HepG2 (cell line): ENCODE measurements around the gene SLC12A9. TPM values are rescaled to one million over a fixed set of nuclear protein-coding genes. Genes with fewer than 3 reads are reported as not detected.

Experiments
- CBFB ChIP-seq: sonication (generic); formaldehyde crosslinking; IDR thresholded peaks from 2 replicates; pipeline ENCODE4 v1.4.0; 2020; ENCODE audit warnings: missing genetic modification reagents
- GATA4 ChIP-seq: sonication (generic); IDR thresholded peaks from 2 replicates; pipeline ENCODE4 v1.6.1; 2016; ENCODE audit warnings: antibody characterized with exemption, low read depth, borderline replicate concordance
- GATAD1 ChIP-seq: IDR thresholded peaks from 2 replicates; pipeline ENCODE4 v1.6.1; 2016; ENCODE audit warnings: missing genetic modification reagents, missing compliant biosample characterization
- HNF4A ChIP-seq: sonication (generic); formaldehyde crosslinking; IDR thresholded peaks from 2 replicates; pipeline ENCODE4 v1.4.0; 2020; ENCODE audit warnings: missing genetic modification reagents
- HNRNPUL1 ChIP-seq: fragments of 200-400 bp; formaldehyde crosslinking; IDR thresholded peaks from 2 replicates; pipeline ENCODE4 v1.6.1; 2017; ENCODE audit warnings: low read depth, mild to moderate bottlenecking, low read length, moderate library complexity
- KDM5A ChIP-seq: fragments of 200-600 bp; sonication (generic); IDR thresholded peaks from 2 replicates; pipeline ENCODE4 v1.7.0; 2018; ENCODE audit warnings: antibody characterized with exemption, mild to moderate bottlenecking, low read length, borderline replicate concordance
- MEIS1 ChIP-seq: sonication (generic); formaldehyde crosslinking; IDR thresholded peaks from 2 replicates; pipeline ENCODE4 v1.9.0; 2021; ENCODE audit warnings: mild to moderate bottlenecking, missing genetic modification reagents, moderate library complexity, borderline replicate concordance
- NCOA2 ChIP-seq: sonication (generic); formaldehyde crosslinking; IDR thresholded peaks from 2 replicates; pipeline ENCODE4 v1.8.0; 2022; ENCODE audit warnings: inconsistent platforms
- NFKB2 ChIP-seq: sonication (generic); formaldehyde crosslinking; IDR thresholded peaks from 2 replicates; pipeline ENCODE4 v1.4.0; 2020; ENCODE audit warnings: missing genetic modification reagents, borderline replicate concordance
- POLR2AphosphoS5 ChIP-seq: IDR thresholded peaks from 2 replicates; pipeline ENCODE4 v1.6.1; 2012; ENCODE audit warnings: low read depth, low read length
- ZNF496 ChIP-seq: sonication (generic); formaldehyde crosslinking; IDR thresholded peaks from 2 replicates; pipeline ENCODE4 v1.8.1; 2023; ENCODE audit warnings: mild to moderate bottlenecking, moderate library complexity, missing genetic modification reagents; ENCODE audit not compliant: insufficient replicate concordance
- polyA plus RNA-seq, 8 experiments: library from polyadenylated mRNA; depleted of rRNA in 3 of 8; stranded (reverse) in 7 of 8; unstranded in 1 of 8; fragments of >200 nt; fragmentation: Illumina TruSeq in 4 of 8; extraction: Trizol in 4 of 8; gene quantifications; 2 replicates each; pipeline versions ENCODE4 v1.2.1 to v1.2.3, GENCODE V29; 2011 to 2016; ENCODE audit warnings: low read depth in 4 of 8, missing spikeins in 1 of 8, mixed read lengths in 1 of 8; ENCODE audit not compliant: insufficient read depth in 1 of 8
- total RNA-seq, 5 experiments: library from RNA; depleted of rRNA; stranded (reverse); fragments of >200 nt; fragmentation: Illumina TruSeq; extraction: Trizol; gene quantifications; 2 replicates each; pipeline ENCODE4 v1.2.3, GENCODE V29; 2016; ENCODE audit warnings: low read depth in 1 of 5
- TF ChIP-seq, protein P1 (sequence below): IDR thresholded peaks from 2 replicates; pipeline ENCODE4 v1.6.1; 2016; ENCODE audit warnings: low read depth, missing genetic modification reagents, missing compliant biosample characterization
- TF ChIP-seq, protein P2 (sequence below): sonication (generic); formaldehyde crosslinking; IDR thresholded peaks from 2 replicates; pipeline ENCODE4 v1.4.0; 2020; ENCODE audit warnings: missing genetic modification reagents, mild to moderate bottlenecking, borderline replicate concordance
- TF ChIP-seq, protein P3 (sequence below): sonication (generic); formaldehyde crosslinking; IDR thresholded peaks from 2 replicates; pipeline ENCODE4 v1.4.0; 2020; ENCODE audit warnings: missing genetic modification reagents

Gene SLC12A9
- total and polyA plus RNA-seq, 2 of the 13 experiments (the other 11 are each of a cell fraction or from before 2014, with no cell fraction given): 8.7 to 16.6 TPM

DNA sequence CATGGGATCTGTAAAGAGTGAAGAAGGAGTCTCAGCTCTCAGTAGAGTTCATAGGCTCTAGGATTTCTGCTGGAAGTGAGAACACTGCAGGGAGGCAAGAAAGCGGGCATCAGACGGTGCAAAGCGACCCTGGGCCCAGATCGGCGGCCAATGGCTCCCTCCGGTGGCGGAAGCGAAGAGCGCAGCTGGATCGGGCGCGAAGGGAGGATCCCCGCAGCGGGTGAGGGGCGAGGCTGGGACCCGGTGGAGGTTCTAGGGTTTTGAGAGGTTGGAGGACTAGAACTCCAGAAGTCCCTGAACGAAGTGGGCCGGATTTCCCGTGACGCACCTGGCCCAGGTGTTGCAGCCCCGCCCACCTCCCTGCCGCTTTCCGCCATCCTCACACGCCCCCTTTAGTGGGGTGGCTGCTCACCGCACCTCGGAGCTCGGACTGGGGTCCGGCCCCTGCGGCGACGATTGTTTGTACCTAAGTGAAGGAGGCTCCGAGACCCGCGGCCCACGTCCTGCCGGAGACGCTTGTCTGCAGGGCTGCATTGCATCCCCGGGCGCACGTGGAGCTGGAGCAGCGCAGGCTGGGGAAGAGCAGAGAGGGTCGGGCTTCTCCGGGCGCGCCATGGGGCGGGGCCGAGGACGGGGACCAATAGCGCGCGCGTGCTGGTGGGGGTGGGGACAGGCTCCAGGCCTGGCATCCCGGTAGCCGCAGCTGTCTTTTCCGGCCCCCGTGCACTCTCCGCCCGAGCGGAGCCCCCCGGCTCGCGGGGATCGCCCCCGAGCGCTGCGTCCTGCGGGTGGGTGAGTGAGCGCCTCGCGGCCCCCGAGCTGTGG, at the start of gene SLC12A9 (continued):
- TF ChIP-seq, protein P1, sequence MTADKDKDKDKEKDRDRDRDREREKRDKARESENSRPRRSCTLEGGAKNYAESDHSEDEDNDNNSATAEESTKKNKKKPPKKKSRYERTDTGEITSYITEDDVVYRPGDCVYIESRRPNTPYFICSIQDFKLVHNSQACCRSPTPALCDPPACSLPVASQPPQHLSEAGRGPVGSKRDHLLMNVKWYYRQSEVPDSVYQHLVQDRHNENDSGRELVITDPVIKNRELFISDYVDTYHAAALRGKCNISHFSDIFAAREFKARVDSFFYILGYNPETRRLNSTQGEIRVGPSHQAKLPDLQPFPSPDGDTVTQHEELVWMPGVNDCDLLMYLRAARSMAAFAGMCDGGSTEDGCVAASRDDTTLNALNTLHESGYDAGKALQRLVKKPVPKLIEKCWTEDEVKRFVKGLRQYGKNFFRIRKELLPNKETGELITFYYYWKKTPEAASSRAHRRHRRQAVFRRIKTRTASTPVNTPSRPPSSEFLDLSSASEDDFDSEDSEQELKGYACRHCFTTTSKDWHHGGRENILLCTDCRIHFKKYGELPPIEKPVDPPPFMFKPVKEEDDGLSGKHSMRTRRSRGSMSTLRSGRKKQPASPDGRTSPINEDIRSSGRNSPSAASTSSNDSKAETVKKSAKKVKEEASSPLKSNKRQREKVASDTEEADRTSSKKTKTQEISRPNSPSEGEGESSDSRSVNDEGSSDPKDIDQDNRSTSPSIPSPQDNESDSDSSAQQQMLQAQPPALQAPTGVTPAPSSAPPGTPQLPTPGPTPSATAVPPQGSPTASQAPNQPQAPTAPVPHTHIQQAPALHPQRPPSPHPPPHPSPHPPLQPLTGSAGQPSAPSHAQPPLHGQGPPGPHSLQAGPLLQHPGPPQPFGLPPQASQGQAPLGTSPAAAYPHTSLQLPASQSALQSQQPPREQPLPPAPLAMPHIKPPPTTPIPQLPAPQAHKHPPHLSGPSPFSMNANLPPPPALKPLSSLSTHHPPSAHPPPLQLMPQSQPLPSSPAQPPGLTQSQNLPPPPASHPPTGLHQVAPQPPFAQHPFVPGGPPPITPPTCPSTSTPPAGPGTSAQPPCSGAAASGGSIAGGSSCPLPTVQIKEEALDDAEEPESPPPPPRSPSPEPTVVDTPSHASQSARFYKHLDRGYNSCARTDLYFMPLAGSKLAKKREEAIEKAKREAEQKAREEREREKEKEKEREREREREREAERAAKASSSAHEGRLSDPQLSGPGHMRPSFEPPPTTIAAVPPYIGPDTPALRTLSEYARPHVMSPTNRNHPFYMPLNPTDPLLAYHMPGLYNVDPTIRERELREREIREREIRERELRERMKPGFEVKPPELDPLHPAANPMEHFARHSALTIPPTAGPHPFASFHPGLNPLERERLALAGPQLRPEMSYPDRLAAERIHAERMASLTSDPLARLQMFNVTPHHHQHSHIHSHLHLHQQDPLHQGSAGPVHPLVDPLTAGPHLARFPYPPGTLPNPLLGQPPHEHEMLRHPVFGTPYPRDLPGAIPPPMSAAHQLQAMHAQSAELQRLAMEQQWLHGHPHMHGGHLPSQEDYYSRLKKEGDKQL (CRISPR knock-in tag): no peak
- TF ChIP-seq, protein P2, sequence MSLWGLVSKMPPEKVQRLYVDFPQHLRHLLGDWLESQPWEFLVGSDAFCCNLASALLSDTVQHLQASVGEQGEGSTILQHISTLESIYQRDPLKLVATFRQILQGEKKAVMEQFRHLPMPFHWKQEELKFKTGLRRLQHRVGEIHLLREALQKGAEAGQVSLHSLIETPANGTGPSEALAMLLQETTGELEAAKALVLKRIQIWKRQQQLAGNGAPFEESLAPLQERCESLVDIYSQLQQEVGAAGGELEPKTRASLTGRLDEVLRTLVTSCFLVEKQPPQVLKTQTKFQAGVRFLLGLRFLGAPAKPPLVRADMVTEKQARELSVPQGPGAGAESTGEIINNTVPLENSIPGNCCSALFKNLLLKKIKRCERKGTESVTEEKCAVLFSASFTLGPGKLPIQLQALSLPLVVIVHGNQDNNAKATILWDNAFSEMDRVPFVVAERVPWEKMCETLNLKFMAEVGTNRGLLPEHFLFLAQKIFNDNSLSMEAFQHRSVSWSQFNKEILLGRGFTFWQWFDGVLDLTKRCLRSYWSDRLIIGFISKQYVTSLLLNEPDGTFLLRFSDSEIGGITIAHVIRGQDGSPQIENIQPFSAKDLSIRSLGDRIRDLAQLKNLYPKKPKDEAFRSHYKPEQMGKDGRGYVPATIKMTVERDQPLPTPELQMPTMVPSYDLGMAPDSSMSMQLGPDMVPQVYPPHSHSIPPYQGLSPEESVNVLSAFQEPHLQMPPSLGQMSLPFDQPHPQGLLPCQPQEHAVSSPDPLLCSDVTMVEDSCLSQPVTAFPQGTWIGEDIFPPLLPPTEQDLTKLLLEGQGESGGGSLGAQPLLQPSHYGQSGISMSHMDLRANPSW (CRISPR knock-in tag): no peak
- peak; percentile 27; the same call in 1 of the 2 replicates for TF ChIP-seq MEIS1 (CRISPR knock-in tag)
- peak; percentile 91 for TF ChIP-seq KDM5A
- no peak for TF ChIP-seq GATA4
- TF ChIP-seq CBFB (CRISPR knock-in tag): 0 out of 2 replicates have a peak, but pooled peaks have one; percentile 11
- 0 out of 2 replicates have a peak, but pooled peaks have one; percentile 8 for TF ChIP-seq NFKB2
- peak; percentile 31; the same call in 1 of the 2 replicates for TF ChIP-seq GATAD1
- peak; percentile 35; the same call in 1 of the 2 replicates for TF ChIP-seq POLR2AphosphoS5
- TF ChIP-seq ZNF496 (CRISPR knock-in tag): no peak
- TF ChIP-seq, protein P3, sequence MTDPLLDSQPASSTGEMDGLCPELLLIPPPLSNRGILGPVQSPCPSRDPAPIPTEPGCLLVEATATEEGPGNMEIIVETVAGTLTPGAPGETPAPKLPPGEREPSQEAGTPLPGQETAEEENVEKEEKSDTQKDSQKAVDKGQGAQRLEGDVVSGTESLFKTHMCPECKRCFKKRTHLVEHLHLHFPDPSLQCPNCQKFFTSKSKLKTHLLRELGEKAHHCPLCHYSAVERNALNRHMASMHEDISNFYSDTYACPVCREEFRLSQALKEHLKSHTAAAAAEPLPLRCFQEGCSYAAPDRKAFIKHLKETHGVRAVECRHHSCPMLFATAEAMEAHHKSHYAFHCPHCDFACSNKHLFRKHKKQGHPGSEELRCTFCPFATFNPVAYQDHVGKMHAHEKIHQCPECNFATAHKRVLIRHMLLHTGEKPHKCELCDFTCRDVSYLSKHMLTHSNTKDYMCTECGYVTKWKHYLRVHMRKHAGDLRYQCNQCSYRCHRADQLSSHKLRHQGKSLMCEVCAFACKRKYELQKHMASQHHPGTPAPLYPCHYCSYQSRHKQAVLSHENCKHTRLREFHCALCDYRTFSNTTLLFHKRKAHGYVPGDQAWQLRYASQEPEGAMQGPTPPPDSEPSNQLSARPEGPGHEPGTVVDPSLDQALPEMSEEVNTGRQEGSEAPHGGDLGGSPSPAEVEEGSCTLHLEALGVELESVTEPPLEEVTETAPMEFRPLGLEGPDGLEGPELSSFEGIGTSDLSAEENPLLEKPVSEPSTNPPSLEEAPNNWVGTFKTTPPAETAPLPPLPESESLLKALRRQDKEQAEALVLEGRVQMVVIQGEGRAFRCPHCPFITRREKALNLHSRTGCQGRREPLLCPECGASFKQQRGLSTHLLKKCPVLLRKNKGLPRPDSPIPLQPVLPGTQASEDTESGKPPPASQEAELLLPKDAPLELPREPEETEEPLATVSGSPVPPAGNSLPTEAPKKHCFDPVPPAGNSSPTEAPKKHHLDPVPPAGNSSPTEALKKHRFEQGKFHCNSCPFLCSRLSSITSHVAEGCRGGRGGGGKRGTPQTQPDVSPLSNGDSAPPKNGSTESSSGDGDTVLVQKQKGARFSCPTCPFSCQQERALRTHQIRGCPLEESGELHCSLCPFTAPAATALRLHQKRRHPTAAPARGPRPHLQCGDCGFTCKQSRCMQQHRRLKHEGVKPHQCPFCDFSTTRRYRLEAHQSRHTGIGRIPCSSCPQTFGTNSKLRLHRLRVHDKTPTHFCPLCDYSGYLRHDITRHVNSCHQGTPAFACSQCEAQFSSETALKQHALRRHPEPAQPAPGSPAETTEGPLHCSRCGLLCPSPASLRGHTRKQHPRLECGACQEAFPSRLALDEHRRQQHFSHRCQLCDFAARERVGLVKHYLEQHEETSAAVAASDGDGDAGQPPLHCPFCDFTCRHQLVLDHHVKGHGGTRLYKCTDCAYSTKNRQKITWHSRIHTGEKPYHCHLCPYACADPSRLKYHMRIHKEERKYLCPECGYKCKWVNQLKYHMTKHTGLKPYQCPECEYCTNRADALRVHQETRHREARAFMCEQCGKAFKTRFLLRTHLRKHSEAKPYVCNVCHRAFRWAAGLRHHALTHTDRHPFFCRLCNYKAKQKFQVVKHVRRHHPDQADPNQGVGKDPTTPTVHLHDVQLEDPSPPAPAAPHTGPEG (CRISPR knock-in tag): 0 out of 2 replicates have a peak, but pooled peaks have one; percentile 43
- no peak for TF ChIP-seq HNRNPUL1
- TF ChIP-seq NCOA2 (CRISPR knock-in tag): no peak
- no peak for TF ChIP-seq HNF4A
